Measurements from ENCODE around the gene COMMD10.

Gene COMMD10

DNA sequence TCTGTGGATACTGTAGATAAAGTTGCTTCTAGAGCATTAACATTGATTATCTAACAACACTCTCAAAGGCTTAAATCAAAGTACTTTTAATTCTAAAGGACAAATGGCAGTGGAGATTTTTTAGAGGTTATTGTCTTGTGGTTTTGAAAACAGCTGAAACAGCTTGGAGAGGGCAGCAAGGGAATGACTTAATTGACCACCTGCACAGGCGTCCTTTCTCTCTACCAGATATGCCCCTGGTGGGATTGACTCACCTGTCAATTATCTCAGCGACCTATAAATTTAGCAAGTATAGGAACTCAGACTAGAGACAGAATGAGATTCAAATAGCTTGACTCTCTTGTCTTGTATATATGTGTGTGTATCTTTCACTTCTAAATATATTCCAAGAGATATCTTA lies 39.0 kb upstream of the COMMD10 start:
- no peaks in the 10 kb centered on the region for H3K79me2 ChIP-seq (ENCODE audit: insufficient read depth, low read length)

DNA sequence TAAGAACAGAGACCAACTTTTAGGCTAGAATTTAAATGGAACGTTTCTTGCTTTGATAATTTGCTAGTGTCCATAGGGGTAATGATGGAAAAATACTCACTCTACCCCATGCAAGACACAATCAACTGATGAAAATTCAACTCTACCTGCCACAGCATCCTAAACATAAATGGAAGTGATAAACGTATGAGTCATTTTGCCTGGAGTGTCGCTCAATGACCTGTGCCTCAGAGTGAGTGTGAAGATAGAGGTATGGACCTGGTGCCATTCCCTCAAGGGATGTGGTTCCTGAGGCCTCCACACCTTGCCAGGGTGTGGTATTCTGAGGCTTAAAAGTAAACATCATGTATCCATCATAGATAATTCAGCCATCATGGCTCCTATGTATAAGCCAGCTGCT lies 38.6 kb upstream of the COMMD10 start:
- Histone ChIP-seq H3K9me3 (ENCODE audit: insufficient read depth, low read length) (no peaks in the 10 kb centered on the region), H3K79me2 (ENCODE audit: insufficient read depth, low read length) (no peaks in the 10 kb centered on the region), H3K4me2 (ENCODE audit: low read depth, low read length, poor library complexity, severe bottlenecking) (no peak overlapping the region), H3F3A (ENCODE audit: insufficient read depth) (no peaks in the 10 kb centered on the region), H3K9me2 (replicated peaks; ENCODE audit: insufficient read depth, low read length) (no peaks in the 10 kb centered on the region), H3K27ac (ENCODE audit: low read depth, low read length) (no peak overlapping the region), H4K20me1 (ENCODE audit: low read depth, low read length) (no peaks in the 10 kb centered on the region), H3K4me3 (ENCODE audit: insufficient read depth, low read length, poor library complexity, severe bottlenecking) (no peak overlapping the region), H3K27me3 (ENCODE audit: low read length) (no peaks in the 10 kb centered on the region), H3K9ac (ENCODE audit: low read length) (no peak overlapping the region), H3K36me3 (ENCODE audit: low read length) (no peaks in the 10 kb centered on the region), H2AFZ (ENCODE audit: low read depth, low read length, severe bottlenecking) (no peak overlapping the region)
- TF ChIP-seq, protein P1, sequence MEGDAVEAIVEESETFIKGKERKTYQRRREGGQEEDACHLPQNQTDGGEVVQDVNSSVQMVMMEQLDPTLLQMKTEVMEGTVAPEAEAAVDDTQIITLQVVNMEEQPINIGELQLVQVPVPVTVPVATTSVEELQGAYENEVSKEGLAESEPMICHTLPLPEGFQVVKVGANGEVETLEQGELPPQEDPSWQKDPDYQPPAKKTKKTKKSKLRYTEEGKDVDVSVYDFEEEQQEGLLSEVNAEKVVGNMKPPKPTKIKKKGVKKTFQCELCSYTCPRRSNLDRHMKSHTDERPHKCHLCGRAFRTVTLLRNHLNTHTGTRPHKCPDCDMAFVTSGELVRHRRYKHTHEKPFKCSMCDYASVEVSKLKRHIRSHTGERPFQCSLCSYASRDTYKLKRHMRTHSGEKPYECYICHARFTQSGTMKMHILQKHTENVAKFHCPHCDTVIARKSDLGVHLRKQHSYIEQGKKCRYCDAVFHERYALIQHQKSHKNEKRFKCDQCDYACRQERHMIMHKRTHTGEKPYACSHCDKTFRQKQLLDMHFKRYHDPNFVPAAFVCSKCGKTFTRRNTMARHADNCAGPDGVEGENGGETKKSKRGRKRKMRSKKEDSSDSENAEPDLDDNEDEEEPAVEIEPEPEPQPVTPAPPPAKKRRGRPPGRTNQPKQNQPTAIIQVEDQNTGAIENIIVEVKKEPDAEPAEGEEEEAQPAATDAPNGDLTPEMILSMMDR (IDR thresholded peaks at IDR 0.05; ENCODE audit: insufficient read depth, low read length, poor library complexity, severe bottlenecking), result no peak
- no peak for TF ChIP-seq EZH2phosphoT487 (conservative IDR thresholded peaks at IDR 0.05; ENCODE audit: low read length)

More for the DNA sequence above, 39.0 kb upstream of the COMMD10 start:
- Histone ChIP-seq H3K9ac (ENCODE audit: low read length) (no peak overlapping the region), H2AFZ (ENCODE audit: low read depth, low read length, severe bottlenecking) (no peak overlapping the region), H3K4me3 (ENCODE audit: insufficient read depth, low read length, poor library complexity, severe bottlenecking) (no peak overlapping the region), H3K27ac (ENCODE audit: low read depth, low read length) (no peak overlapping the region), H3K4me2 (ENCODE audit: low read depth, low read length, poor library complexity, severe bottlenecking) (no peak overlapping the region), H3K36me3 (ENCODE audit: low read length) (no peaks in the 10 kb centered on the region), H3K9me2 (replicated peaks; ENCODE audit: insufficient read depth, low read length) (no peaks in the 10 kb centered on the region), H4K20me1 (ENCODE audit: low read depth, low read length) (no peaks in the 10 kb centered on the region), H3F3A (ENCODE audit: insufficient read depth) (no peaks in the 10 kb centered on the region), H3K9me3 (ENCODE audit: insufficient read depth, low read length) (no peaks in the 10 kb centered on the region), H3K27me3 (ENCODE audit: low read length) (no peaks in the 10 kb centered on the region)
- TF ChIP-seq, protein P1 (IDR thresholded peaks at IDR 0.05; ENCODE audit: insufficient read depth, low read length, poor library complexity, severe bottlenecking), result no peak
- no peak for TF ChIP-seq EZH2phosphoT487 (conservative IDR thresholded peaks at IDR 0.05; ENCODE audit: low read length)

DNA sequence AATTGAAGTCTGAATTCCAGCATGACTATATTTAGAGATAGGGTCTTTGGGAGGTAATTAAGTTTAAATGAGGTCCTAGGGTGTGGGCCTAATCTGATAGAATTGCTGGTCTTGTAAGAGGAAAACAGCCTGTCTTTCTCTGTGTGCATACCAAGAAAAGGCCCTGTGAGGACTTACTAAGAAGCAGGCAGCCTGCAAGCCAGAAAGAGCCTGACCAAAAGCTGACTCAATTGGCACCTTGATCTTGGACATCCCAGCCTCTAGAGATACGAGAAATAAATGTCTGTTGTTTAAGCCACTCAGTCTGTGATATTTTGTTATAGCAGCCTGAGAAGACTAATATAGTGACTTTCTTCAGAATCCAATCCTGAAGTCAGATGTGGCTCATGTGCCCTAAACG lies 38.0 kb upstream of the COMMD10 start:
- Histone ChIP-seq H2AFZ (ENCODE audit: low read depth, low read length, severe bottlenecking) (no peak overlapping the region), H3K27ac (ENCODE audit: low read depth, low read length) (no peak overlapping the region)
- no peak for TF ChIP-seq EZH2phosphoT487 (conservative IDR thresholded peaks at IDR 0.05; ENCODE audit: low read length)
- TF ChIP-seq, protein P1 (IDR thresholded peaks at IDR 0.05; ENCODE audit: insufficient read depth, low read length, poor library complexity, severe bottlenecking), result no peak

More for the DNA sequence above, 38.0 kb upstream of the COMMD10 start:
- no peaks in the 10 kb centered on the region for H3K9me3 ChIP-seq (ENCODE audit: insufficient read depth, low read length)
- H3K9me2 ChIP-seq (replicated peaks; ENCODE audit: insufficient read depth, low read length), result no peaks in the 10 kb centered on the region
- no peaks in the 10 kb centered on the region for H3K36me3 ChIP-seq (ENCODE audit: low read length)
- no peak overlapping the region for H3K9ac ChIP-seq (ENCODE audit: low read length)
- no peaks in the 10 kb centered on the region for H3K27me3 ChIP-seq (ENCODE audit: low read length)
- H3K4me3 ChIP-seq (ENCODE audit: insufficient read depth, low read length, poor library complexity, severe bottlenecking), result no peak overlapping the region
- H3K4me2 ChIP-seq (ENCODE audit: low read depth, low read length, poor library complexity, severe bottlenecking), result no peak overlapping the region
- H3K79me2 ChIP-seq (ENCODE audit: insufficient read depth, low read length), result no peaks in the 10 kb centered on the region
- no peaks in the 10 kb centered on the region for H3F3A ChIP-seq (ENCODE audit: insufficient read depth)
- no peaks in the 10 kb centered on the region for H4K20me1 ChIP-seq (ENCODE audit: low read depth, low read length)
